Left colon (tissue), 2 donors: ENCODE data around the gene PTCH2. TPM values are rescaled to one million over a fixed set of nuclear protein-coding genes. Genes with fewer than 3 reads are reported as not detected.
"Not testable (repeated sequence)": the region's sequence is repeated elsewhere in the genome, so short reads cannot be mapped to it uniquely, and the experiment has no call there.

Experiments
- ATAC-seq: fragments of 200-7000 bp; cut with Tn5 transposase; one replicate; pipeline ENCODE4 v1.9.1; 2020; ENCODE audit warnings: mild to moderate bottlenecking, moderate library complexity
- DNase-seq, 2 donors: peaks; one replicate each; pipeline ENCODE4 v3.0.0-alpha.2; 2020
- intact Hi-C, 2 donors: fragments of 100-400 bp; cut with DNase I in 1 of 2; cut with micrococcal nuclease in 1 of 2; formaldehyde crosslinking; loops; one replicate each; pipeline versions ENCODE4 v1.11.2 to v1.14.0; 2022; cut with DNase I, micrococcal nuclease
- total RNA-seq, 2 donors: library from RNA; stranded (reverse); fragmentation: NEBNext Ultra II Directional; extraction: Animal tissue kit (Norgen Biotek cat#: 25700); gene quantifications; one replicate each; pipeline ENCODE4 v1.2.1, GENCODE V29; 2021
- donor health status: DM: no; HTN: no; CAD: no.
- donor health status: DM: yes; HTN: yes; CAD: no.

The PTCH2 gene
- total RNA-seq, 2 donors from 2014 or later: 0.34 to 0.47 TPM

DNA sequence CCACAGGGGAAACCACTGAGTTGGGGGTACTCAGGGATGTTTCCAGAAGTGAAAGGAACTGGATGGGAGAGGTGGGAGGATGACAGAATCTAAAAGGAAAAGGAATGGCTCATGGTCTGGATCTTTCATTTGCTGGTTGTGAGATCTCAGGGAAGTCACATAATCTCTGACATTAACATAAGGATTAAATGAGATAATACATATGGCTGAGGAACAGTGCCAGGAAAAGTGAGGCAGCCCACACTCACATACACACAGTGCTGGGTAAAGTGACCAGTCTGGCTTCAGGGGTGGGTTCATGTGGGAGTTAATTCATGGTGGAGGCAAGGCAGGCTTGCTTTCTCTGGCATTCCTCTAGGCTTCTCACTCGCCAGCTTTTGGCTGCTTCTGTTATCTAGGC lies 3.9 kb upstream of the PTCH2 start:
- ATAC-seq (no peak), DNase-seq (no peak)
- intact Hi-C loops: no loop called here

DNA sequence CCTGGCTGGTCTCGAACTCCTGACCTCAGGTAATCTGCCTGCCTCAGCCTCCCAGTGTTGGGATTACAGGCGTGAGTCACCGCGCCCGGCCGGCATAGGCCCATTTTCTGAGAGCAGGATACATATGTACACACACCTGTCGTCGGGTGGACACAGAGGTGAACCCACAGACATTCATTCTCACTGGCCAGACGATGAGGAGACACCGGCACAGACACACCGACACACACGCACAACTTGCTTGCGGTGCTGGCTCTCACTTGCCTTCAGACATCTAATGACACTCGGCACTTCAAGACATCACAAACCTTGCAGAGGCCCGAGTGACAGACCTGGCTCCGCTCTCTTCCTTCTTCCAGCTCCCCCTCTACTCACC lies 579 bp downstream of the PTCH2 start:
- DNase-seq (no peak), ATAC-seq (peak; percentile 43)
- intact Hi-C loops: no loop called here

DNA sequence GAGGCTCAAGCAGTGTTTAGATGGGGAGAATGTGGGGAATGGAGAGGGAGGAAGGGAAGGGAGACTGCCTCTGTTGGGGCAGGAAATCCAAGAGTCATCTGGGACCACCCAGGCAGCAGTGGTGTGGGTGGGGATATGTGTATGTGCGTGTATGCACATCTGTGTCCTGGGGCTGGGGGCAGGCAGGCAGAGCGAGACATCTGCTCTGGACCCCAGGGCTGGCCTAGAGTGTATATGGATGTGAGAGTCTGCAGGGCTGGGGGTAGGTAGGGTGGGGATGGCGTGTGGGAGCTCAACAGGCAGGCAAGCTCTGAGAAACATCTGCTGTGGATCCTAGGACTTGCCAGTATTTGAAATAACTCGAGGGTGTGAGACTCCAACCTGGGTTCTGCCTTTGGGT lies 3.5 kb downstream of the PTCH2 start:
- DNase-seq: no peak
- intact Hi-C loops: loop anchor here in 1 of 2 donors (10.0 kb wide), 1 partner anchor 55 kb away; the partner anchor contains the start of gene BEST4
- no peak for ATAC-seq

DNA sequence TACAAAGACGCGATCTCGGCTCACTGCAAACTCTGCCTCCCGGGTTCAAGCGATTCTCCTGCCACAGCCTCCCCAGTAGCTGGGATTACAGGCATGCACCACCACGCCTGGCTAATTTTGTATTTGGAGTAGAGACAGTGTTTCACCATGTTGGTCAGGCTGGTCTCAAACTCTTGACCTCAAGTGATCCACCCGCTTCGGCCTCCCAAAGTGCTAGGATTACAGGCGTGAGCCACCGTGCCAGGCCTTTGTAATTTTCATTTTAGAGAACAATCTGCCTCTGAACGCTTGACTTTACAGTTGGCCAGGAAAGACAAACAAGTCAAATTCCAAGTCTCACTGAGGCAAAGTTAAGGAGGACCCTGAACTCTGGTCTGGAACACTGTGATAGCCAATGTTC lies 4.8 kb downstream of the PTCH2 start:
- ATAC-seq, DNase-seq: not testable (repeated sequence)
- intact Hi-C loops: loop anchor here in 1 of 2 donors (10.0 kb wide), 1 partner anchor 53 kb away; the partner anchor contains the start of gene BEST4

DNA sequence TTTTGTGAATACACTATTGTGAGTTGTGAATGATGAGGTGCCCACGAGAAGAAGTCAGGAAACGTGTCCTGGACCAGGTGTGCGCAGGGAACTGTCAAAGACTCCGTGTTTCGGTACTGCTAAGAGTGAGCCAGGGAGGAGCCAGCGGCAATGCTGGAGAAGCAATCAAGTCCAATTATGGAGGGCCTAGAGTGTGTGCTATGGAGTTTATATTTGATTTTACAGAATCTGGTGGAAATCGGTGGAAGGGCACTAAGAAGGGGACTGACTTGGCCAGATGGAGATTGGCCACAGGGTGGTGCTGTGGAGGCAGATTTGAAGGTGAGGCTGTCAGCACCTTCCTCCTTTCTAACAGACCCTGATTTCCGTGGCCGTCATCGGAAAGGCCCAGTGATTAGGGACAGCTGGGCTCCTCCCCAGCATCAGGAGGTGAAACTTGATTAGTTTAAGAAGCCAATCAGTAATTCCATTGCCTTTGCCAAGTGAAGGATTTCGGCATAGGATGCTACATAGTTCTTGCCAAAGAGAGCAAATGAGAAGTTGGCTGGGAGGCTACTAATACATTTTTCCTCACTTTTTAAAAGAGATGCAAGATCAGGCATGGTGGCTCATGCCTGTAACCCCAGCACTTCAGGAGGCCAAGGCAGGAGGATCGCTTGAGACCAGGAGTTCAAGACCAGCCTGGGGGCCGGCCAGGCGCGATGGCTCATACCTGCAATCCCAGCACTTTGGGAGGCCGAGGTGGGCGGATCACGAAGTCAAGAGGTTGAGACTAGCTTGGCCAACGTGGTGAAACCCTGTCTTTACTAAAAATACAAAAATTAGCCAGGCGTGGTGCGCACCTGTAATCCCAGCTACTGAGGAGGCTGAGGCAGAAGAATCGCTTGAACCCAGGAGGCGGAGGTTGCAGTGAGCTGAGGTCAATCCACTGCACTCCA lies 7.0 kb downstream of the PTCH2 start:
- DNase-seq: peak; percentile 82 to 94
- intact Hi-C loops: loop anchor here in 1 of 2 donors (10.0 kb wide), 1 partner anchor 51 kb away; the partner anchor contains the start of gene BEST4
- ATAC-seq: peak; percentile 90

DNA sequence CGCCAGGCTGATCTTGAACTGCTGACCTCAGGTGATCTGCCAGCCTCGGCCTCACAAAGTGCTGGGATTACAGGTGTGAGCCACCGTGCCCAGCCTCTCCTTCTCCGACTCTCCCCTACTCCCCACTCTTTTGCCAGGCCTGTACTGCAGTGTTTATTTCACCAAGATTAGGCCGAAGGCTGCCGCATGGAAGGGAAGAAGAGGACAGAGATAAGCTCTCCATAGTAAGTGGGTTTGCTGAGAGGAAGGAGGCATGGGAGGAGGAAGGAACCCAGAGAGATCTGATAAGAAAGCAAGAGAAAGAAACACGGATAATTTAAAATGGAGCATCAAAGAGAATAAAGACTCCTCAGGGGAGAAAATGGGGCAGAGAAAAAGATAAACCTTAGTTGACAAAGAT lies 8.7 kb downstream of the PTCH2 start:
- intact Hi-C loops: loop anchor here in 1 of 2 donors (10.0 kb wide), 1 partner anchor 50 kb away; the partner anchor contains the start of gene BEST4
- no peak for DNase-seq
- no peak for ATAC-seq

DNA sequence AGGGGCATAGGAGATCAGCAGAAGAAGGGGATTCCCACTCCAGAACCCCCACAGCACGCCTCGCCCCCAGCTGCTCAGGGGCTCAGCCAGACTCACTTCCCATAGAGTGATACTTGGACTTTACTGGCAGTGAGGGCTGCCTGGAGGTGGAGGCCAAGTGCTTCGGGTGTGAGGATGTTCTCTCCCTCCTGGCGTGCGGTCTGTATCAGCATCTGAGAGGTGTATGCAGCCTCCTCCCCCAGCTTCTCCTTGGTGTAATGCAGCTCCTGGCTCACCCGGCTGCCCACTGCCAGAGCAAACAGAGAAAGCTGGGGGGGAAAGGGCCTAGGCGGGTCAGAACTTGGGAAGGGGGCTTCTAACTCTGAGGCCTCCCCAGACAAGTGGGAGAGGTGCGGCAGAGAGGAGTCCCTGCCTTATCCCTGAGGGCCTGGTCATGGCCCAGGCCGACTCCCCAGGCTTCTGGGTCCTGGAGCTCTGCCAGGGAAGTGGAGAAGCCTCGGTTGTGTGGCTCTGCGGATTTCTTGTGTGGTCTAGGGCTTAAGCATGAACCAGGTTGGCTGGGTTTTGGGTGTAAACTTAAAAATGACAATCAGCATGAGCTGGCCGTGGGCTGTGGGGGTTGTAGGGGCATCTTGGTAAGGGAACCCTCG lies 10.9 kb downstream of the PTCH2 start:
- DNase-seq (no peak), ATAC-seq (no peak)
- intact Hi-C loops: loop anchor here in 1 of 2 donors (10.0 kb wide), 1 partner anchor 47 kb away; the partner anchor contains the start of gene BEST4

DNA sequence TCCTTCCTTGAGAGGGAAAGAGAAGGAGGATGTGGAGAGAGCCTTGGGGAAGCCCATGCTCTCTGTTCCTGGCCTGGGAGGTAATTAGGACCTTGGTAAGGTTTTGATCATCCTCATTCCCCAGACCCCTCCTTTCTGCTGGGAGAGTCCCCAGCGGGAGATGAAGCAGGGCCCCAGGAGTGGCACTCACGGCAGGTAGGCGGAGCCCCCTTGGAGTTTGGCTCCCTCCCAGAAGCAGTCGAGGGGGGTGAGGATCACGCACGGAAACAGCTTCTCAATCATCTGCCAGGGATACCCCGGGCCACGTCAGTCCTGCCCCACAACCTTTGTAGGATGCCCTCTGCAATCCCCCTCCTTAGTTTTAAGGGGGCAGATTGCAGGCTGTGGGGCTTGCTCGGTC lies 11.5 kb downstream of the PTCH2 start:
- DNase-seq (no peak), ATAC-seq (no peak)
- intact Hi-C loops: loop anchor here in 1 of 2 donors (10.0 kb wide), 1 partner anchor 47 kb away; the partner anchor contains the start of gene BEST4

DNA sequence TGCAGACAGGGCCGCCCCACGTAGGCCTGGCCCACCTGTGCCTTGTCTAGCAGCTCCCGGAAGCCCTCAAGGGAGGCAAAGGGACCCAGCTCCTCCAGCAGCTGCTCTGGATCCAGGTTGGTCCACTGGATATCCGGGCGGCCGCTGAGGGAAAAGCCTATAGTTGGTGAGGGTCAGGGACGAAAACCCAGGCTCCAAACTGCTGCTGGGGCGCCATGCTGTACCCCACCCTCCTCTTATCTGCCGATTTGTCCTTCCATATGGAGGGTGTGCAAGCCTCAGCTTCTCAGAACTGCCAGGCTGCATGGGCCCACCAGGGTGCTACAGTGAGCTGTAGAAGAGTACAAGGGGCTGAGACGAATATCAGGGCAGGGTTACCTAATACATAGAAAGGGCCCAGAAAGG lies 12.2 kb downstream of the PTCH2 start:
- no peak for ATAC-seq
- no peak for DNase-seq
- intact Hi-C loops: loop anchor here in 1 of 2 donors (10.0 kb wide), 1 partner anchor 46 kb away; the partner anchor contains the start of gene BEST4

DNA sequence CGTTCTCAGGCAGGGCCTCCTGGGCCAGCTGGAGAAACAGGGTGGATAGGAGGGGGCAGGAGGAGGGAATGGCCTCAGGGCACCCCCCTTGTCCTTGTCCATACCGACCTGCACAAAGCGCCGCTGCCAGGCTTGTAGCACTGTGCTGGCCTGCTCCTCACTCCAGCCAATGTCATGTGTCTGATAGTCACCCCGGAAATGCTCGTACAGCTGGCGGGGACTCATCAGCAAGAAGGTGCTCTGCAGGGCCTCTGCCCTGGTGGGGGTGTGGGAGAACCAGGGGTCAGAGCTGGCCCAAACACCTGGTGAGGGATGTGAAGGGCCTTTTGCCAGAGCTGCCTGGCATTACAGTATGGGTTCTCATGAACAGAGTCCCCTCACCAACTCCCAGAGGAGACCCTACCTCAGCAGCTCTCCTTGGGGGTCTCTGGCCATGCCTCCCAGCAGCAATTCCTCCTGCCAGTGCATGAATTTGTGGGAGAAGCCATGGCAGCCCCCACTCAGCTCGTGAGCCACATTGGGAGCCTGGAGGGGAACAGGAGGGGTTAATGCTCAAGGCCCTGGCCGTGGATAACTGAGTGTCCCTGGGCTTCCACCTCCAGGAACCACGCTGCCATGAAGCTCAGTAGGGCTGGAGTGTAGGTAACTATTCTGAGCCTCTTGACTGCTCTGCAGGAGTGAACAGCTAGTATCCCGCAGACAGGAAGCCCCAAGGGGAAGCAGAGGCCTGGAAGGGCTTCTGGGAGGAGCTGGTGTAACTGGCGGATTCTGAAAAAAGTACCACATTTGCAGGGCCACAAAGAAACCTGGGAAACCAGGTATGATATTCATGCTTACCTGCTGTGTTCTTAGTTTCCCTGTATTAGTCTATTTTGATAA lies 13.3 kb downstream of the PTCH2 start:
- intact Hi-C loops: loop anchor here in 1 of 2 donors (10.0 kb wide), 1 partner anchor 45 kb away; the partner anchor contains the start of gene BEST4
- ATAC-seq (no peak), DNase-seq (no peak)

DNA sequence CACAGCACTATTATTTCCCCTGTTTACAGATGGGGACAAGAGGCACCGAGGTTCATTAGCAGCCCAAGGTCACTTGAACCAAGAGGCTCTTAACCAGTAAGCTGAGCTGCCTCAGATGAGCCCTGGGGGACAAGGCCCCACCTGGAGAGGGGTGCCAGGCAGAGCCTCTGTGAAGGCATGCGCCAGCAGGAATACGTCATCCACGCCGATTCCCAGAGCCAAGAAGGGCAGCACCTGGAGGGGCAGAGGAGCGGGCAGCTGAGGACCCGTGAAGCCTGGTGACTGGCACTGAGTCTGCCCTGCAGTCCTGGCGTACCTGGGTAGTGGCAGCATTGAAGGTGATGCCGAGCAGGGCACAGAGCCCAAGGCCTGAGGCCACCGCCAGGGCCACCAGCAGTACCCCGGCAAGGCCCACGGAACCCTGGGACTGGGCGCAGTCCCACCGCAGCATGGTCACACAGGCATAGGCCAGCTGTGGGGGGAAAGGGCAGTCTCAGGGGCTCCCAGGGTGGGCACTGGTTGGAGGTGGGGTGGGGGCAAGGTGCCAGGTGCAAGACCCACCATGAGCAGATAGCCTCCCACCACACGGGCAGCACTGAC lies 14.1 kb downstream of the PTCH2 start:
- DNase-seq (no peak), ATAC-seq (no peak)
- intact Hi-C loops: no loop called here

DNA sequence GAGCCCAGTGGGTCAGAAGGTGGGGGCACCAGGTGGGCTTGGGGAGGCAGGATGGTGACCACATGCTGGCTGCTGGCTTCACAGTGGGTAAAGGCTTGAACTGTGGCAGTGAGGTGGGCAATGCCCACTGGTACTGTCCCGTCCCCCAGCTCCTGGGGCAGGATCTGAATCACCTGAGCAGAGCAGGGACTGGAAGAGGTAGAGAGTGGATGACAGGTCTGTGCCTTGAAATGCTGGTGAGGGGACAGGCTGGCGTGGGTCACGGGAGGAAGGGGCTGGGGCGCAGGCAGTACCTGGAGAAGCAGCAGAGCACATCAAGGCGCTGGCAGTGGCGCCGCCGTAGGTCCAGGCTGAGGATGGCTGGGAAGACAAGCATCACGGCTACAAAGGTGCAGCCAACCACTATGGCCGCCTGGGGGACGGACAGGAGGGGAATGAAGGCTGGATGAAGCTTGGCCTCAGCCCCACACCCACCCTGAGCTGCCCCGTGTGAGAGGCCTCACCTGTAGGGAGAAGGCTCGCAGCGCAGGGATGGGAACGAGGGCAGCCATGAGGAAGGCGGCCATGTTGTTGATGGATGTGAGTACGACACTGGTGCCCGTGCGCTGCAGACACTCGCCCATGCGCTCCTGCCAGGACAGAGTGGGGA lies 14.9 kb downstream of the PTCH2 start:
- ATAC-seq (no peak), DNase-seq (peak in 1 of 2 donors; percentile 14)
- intact Hi-C loops: no loop called here

DNA sequence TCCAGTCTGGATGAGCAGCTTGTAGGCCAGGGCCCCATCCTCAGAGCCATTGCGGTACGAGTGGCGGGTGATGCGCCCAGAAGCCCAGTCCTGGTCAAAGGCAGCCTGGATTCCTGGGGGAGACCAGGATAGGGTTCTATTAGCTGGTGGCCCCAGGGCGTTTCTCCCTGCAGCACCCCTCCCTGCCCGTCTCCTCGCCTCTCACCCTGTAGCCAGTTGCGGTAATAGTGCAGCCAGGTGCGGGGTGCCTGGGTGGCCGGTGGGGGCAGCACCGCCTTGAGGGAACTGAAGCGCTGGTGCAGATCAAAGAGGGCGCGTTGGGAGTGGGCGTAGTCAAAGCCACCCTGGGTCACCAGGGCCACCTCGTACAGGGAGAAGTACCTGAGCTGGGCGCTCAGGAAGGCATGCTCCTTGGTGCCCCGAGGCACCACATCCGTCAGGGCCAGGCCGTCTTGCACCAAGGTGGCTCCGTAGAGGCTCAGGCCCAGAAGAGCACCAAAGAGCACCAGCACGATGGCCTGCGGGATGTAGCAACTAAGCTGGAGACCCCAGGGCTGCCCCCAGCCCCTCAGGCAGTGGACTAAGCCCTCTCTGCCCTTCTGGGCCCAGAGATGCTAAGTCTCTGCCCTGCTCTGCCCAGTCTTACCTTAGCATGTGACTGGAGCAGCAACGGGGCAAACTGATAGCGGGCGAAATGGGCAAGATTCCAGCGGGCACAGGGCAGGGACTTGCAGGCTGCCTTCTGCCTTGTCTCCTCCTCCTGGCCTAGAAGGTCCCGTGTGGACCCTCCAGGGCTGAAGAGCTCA lies 15.7 kb downstream of the PTCH2 start:
- no peak for DNase-seq
- intact Hi-C loops: no loop called here
- no peak for ATAC-seq

DNA sequence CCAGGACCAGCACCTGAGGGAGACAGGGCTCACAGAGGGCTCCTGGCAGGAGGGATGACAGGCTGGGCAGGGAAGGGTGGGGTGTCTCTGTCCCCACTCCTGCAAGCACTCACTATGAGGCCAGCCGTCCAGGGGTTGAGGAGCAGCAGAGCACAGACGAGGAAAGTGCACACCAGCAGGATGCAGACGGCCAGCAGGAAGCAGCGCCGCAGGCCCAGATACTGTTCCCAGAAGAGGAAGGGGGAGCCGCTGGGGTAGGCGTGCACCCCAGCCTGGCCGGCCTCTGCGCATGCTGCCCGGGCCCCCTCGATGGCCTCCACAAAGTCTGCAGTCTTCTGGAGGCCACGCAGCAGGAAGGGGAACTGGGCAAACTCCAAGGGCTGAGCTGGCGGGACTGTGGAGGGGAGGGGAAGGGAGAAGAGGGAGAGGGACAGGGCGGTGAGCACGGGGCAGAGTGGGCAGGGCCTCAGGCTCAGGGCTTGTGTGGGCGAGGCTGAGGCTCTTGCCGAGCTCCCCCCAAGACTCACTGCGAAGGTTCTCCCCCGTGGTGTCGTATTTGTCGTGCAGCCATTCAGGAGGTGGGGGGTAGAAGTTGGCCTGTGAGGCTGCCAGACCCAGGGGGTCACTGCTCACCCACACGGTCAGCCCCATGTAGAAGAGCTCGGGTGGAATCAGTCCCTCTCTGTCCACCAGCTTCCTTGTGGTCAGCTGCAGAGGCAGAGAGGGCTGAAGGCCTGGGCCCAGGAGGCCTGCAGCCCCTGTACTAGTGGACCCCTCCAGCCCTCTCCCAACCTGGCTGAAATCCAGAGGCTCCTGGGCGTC lies 16.5 kb downstream of the PTCH2 start:
- DNase-seq (peak; percentile 27 to 62), ATAC-seq (peak; percentile 51)
- intact Hi-C loops: no loop called here

DNA sequence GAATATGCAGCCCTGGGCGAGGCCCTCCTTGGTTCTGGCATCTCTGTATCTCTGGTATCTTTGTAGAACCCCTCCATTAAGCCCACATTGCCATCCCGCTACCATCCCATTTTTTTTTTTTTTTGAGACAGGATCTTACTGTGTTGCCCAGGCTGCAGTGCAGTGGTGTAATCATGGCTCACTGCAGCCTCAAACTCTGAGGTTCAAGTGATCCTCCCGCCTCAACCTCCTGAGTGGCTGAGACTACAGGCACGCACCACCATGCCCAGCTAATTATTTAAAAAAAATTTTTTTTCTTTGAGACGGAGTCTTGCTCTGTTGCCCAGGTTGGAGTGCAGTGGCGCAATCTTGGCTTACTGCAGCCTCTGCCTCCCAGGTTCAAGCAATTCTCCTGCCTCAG lies 18.7 kb downstream of the PTCH2 start:
- intact Hi-C loops, DNase-seq, ATAC-seq: not testable (repeated sequence)

DNA sequence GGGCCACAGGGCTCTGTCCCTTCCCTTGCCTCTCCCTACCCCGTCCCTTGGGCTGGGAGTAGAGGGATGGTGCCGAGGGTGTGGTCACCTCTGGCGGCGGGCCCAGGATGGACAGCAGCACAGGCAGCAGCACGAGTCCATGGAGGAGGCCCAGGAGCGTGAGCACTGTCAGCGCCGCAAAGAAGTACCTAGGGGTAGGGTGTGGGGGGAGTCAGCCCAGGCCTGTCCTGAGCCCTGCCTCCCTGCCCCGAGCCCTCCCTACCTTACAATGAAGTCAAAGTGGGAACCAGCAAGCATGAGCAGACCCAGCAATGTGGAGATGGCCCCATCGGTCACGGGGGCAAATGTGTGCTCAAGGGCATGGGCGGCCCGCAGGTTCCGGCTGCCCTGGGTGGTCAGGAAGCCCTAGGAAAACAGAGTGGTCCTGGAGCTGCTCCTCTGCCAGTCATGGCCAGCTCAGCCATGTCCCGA lies 20.0 kb downstream of the PTCH2 start:
- DNase-seq (peak in 1 of 2 donors; percentile 19), ATAC-seq (no peak)
- intact Hi-C loops: no loop called here
